ENCODE results near the gene IQSEC1.

The IQSEC1 gene

GRCh38 chr3:12916159-12916558 lies 157.1 kb downstream of the IQSEC1 start:
- DNase-seq (ENCODE audit: low read depth) = no peak
- TF ChIP-seq CTCF (conservative IDR thresholded peaks at IDR 0.05; ENCODE audit: low read depth, low read length) = no peak
- no peak overlapping the region for H3K4me3 ChIP-seq (ENCODE audit: low read depth, low read length)

- H3K4me3 ChIP-seq (ENCODE audit: low read depth, low read length) = no peak overlapping the region
- TF ChIP-seq CTCF (conservative IDR thresholded peaks at IDR 0.05; ENCODE audit: low read depth, low read length) = no peak
- no peak for DNase-seq (ENCODE audit: low read depth)
Observed at GRCh38 chr3:12914088-12914487, 159.1 kb downstream of the IQSEC1 start.

- no peak for TF ChIP-seq CTCF (conservative IDR thresholded peaks at IDR 0.05; ENCODE audit: low read depth, low read length)
- DNase-seq (ENCODE audit: low read depth) = no peak
- no peak overlapping the region for H3K4me3 ChIP-seq (ENCODE audit: low read depth, low read length)
Observed at GRCh38 chr3:12911881-12912415, 161.3 kb downstream of the IQSEC1 start.

GRCh38 chr3:12910356-12911099 lies 162.7 kb downstream of the IQSEC1 start:
- no peak for TF ChIP-seq CTCF (conservative IDR thresholded peaks at IDR 0.05; ENCODE audit: low read depth, low read length)
- no peak overlapping the region for H3K4me3 ChIP-seq (ENCODE audit: low read depth, low read length)
- DNase-seq (ENCODE audit: low read depth) = no peak

GRCh38 chr3:12909710-12910109 lies 163.5 kb downstream of the IQSEC1 start:
- DNase-seq (ENCODE audit: low read depth) = no peak
- H3K4me3 ChIP-seq (ENCODE audit: low read depth, low read length) = no peak overlapping the region
- TF ChIP-seq CTCF (conservative IDR thresholded peaks at IDR 0.05; ENCODE audit: low read depth, low read length) = no peak

GRCh38 chr3:12908859-12909258 lies 164.4 kb downstream of the IQSEC1 start:
- H3K4me3 ChIP-seq (ENCODE audit: low read depth, low read length) = no peak overlapping the region
- TF ChIP-seq CTCF (conservative IDR thresholded peaks at IDR 0.05; ENCODE audit: low read depth, low read length) = no peak
- no peak for DNase-seq (ENCODE audit: low read depth)
